ENCODE measurements around the gene SLIT3.

SLIT3 gene

GRCh38 chr5:169020102-169020501 lies 280.8 kb downstream of the SLIT3 start:
- no peak for DNase-seq

- no peak for DNase-seq
These were observed 282.0 kb downstream of the SLIT3 start for GRCh38 chr5:169018925-169019324.

GRCh38 chr5:169015991-169016390 lies 284.9 kb downstream of the SLIT3 start:
- DNase-seq: no peak

GRCh38 chr5:169013846-169014245 lies 287.1 kb downstream of the SLIT3 start:
- DNase-seq: no peak

GRCh38 chr5:169013208-169013728 lies 287.7 kb downstream of the SLIT3 start:
- DNase-seq: no peak

- DNase-seq: no peak
These were observed 288.5 kb downstream of the SLIT3 start for GRCh38 chr5:169012450-169012849.

- no peak for DNase-seq
These were observed 289.5 kb downstream of the SLIT3 start for GRCh38 chr5:169011451-169011850.

- DNase-seq: no peak
These were observed 289.9 kb downstream of the SLIT3 start for GRCh38 chr5:169011009-169011408.

GRCh38 chr5:169009123-169009522 lies 291.8 kb downstream of the SLIT3 start:
- no peak for DNase-seq

- DNase-seq: no peak
These were observed 293.8 kb downstream of the SLIT3 start for GRCh38 chr5:169006842-169007790.

- DNase-seq: no peak
These were observed 296.4 kb downstream of the SLIT3 start for GRCh38 chr5:169004551-169004950.

GRCh38 chr5:169003721-169004541 lies 297.0 kb downstream of the SLIT3 start:
- peak; percentile 34 for DNase-seq

- no peak for DNase-seq
These were observed 297.9 kb downstream of the SLIT3 start for GRCh38 chr5:169002953-169003555.

GRCh38 chr5:169001394-169001793 lies 299.5 kb downstream of the SLIT3 start:
- DNase-seq: no peak

GRCh38 chr5:168995024-168995423 lies 305.9 kb downstream of the SLIT3 start:
- peak; percentile 42 for DNase-seq

- no peak for DNase-seq
These were observed 308.3 kb downstream of the SLIT3 start for GRCh38 chr5:168992687-168993086.

GRCh38 chr5:168992016-168992415 lies 308.9 kb downstream of the SLIT3 start:
- no peak for DNase-seq

- no peak for DNase-seq
These were observed 309.6 kb downstream of the SLIT3 start for GRCh38 chr5:168991311-168991710.

- no peak for DNase-seq
These were observed 310.3 kb downstream of the SLIT3 start for GRCh38 chr5:168990679-168991078.

GRCh38 chr5:168989731-168990505 lies 311.0 kb downstream of the SLIT3 start:
- DNase-seq: no peak

- DNase-seq: no peak
These were observed 312.2 kb downstream of the SLIT3 start for GRCh38 chr5:168988699-168989098.
